Activated CD4-positive, alpha-beta T cell treated with anti-CD3 and anti-CD28 coated beads, Interleukin-2, amount 50 U/mL, for 4 hours (primary cell): Measurements from ENCODE around the gene RGCC.

ENCODE experiments used
- DNase-seq, 2 experiments: peaks; one replicate each; pipeline ENCODE4 v3.0.0-alpha.2; 2020

RGCC gene

GRCh38 chr13:41520016-41520659, 62.8 kb downstream of the RGCC start:
- DNase-seq, result no peak
